Stimulated activated CD8-positive, alpha-beta memory T cell treated with anti-CD3 and anti-CD28 coated beads, Interleukin-4, amount 100 ng/mL, for 1 hour (primary cell): ENCODE data around the gene OR2M4.
"Not testable (repeated sequence)": the region's sequence is repeated elsewhere in the genome, so short reads cannot be mapped to it uniquely, and the experiment has no call there.

ENCODE experiments used
- DNase-seq, 2 donors: peaks; one replicate each; pipeline ENCODE4 v3.0.0-alpha.2; 2020; ENCODE audit warnings: low read depth in 2 of 2, low spot score in 1 of 2

Gene OR2M4

GRCh38 chr1:248231117-248231516 lies at the start of gene OR2M4:
TSS of gene OR2M4 (plus strand) at chr1:248231417. CDS start at chr1:248238929, 7,512 bp downstream.
- DNase-seq = no peak

GRCh38 chr1:248183996-248184395 lies 47.2 kb upstream of the OR2M4 start:
- no peak for DNase-seq

- no peak for DNase-seq
Observed at GRCh38 chr1:248187363-248187762, 43.9 kb upstream of the OR2M4 start.

- DNase-seq = no peak
Observed at GRCh38 chr1:248189026-248189425, 42.2 kb upstream of the OR2M4 start.

GRCh38 chr1:248194117-248194516 lies 37.1 kb upstream of the OR2M4 start:
- no peak for DNase-seq

- no peak for DNase-seq
Observed at GRCh38 chr1:248196965-248197364, 34.3 kb upstream of the OR2M4 start, which contains the start of gene OR2M3. TSS of gene OR2M3 (plus strand) at chr1:248197265. CDS start at chr1:248203068, 5,803 bp downstream.

GRCh38 chr1:248215880-248216279 lies 15.3 kb upstream of the OR2M4 start:
- no peak for DNase-seq

GRCh38 chr1:248225537-248225936 lies 5.7 kb upstream of the OR2M4 start:
- no peak for DNase-seq

- DNase-seq = no peak
Observed at GRCh38 chr1:248229360-248229908, 1.8 kb upstream of the OR2M4 start.

- no peak for DNase-seq
Observed at GRCh38 chr1:248239478-248239877, 8.3 kb downstream of the OR2M4 start.

- no peak for DNase-seq
Observed at GRCh38 chr1:248243204-248243603, 12.0 kb downstream of the OR2M4 start.

GRCh38 chr1:248259309-248259708 lies 28.1 kb downstream of the OR2M4 start:
- not testable (repeated sequence) for DNase-seq

- no peak for DNase-seq
Observed at GRCh38 chr1:248268178-248268577, 37.0 kb downstream of the OR2M4 start.

- not testable (repeated sequence) for DNase-seq
Observed at GRCh38 chr1:248273225-248273624, 42.0 kb downstream of the OR2M4 start.

GRCh38 chr1:248277876-248278275 lies 46.7 kb downstream of the OR2M4 start, which contains the start of gene OR2T33:
TSS of gene OR2T33 (minus strand) at chr1:248277976. CDS start at chr1:248273814, 4,162 bp downstream.
- no peak for DNase-seq

GRCh38 chr1:248288391-248288790 lies 57.2 kb downstream of the OR2M4 start:
- DNase-seq = no peak
